ACC112 (cell line): ENCODE measurements around the gene GRID1.

Source experiments
- H2AFZ ChIP-seq: fragments of 200-600 bp; sonication (generic); one replicate; pipeline ENCODE4 v1.6.0; 2017; ENCODE audit warnings: antibody characterized with exemption, low read length; ENCODE audit not compliant: unreplicated experiment
- H3K27ac ChIP-seq: fragments of 200-600 bp; sonication (generic); 2 replicates; pipeline ENCODE4 v1.5.1; 2014; ENCODE audit warnings: low read depth, mild to moderate bottlenecking, antibody characterized with exemption, low read length, moderate library complexity
- H3K27me3 ChIP-seq: fragments of 200-600 bp; sonication (generic); 2 replicates; pipeline ENCODE4 v1.6.1; 2014; ENCODE audit warnings: mild to moderate bottlenecking, antibody characterized with exemption, low read length, moderate library complexity, mixed read lengths; ENCODE audit not compliant: insufficient read depth
- H3K36me3 ChIP-seq: fragments of 200-600 bp; sonication (generic); 2 replicates; pipeline ENCODE4 v1.6.1; 2016; ENCODE audit warnings: mild to moderate bottlenecking, antibody characterized with exemption, low read length, moderate library complexity, mixed read lengths; ENCODE audit not compliant: insufficient read depth
- H3K4me1 ChIP-seq: fragments of 200-600 bp; sonication (generic); one replicate; pipeline ENCODE4 v1.6.1; 2016; ENCODE audit warnings: low read length, mixed read lengths; ENCODE audit not compliant: insufficient read depth, unreplicated experiment, control insufficient read depth
- H3K4me3 ChIP-seq: fragments of 200-600 bp; sonication (generic); 2 replicates; pipeline ENCODE4 v1.5.1; 2014; ENCODE audit warnings: mild to moderate bottlenecking, low read depth, low read length
- H3K79me2 ChIP-seq: fragments of 200-600 bp; sonication (generic); one replicate; pipeline ENCODE4 v1.6.0; 2016; ENCODE audit warnings: low read length; ENCODE audit not compliant: control insufficient read depth, unreplicated experiment, insufficient read depth

GRID1 gene

DNA sequence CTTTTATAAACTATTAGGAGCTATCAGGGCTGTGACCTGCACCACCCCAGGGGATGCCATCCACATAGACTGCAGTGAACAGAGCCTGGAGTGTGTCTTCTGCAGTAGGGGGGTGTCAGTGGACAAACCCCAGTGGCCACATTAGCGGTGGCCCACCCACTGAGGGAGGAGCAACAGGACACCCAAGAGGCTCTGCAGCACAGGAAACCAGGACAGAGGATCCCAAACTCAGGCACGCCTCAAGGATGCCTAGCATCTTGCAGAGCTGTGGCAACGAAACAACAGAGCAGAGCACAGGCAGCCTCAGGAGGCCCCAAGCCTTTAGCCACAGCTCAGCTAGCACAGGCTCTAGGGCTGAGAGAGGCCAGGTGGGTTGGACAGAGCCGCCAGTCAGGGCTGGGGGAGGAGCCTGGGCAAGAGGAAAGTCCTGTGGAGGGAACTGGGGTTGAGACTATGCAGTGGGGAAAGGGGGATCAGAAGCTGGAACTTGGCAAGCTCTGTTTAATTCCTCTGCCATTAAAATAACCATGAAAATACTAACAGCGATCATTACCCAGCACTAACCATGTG, 53.8 kb downstream of the GRID1 start:
- H2AFZ ChIP-seq, result no peak overlapping the region
- no peaks in the 10 kb centered on the region for H3K27me3 ChIP-seq
- no peaks in the 10 kb centered on the region for H3K36me3 ChIP-seq
- H3K4me1 ChIP-seq, result no peaks in the 10 kb centered on the region
- H3K27ac ChIP-seq, result no peak overlapping the region
- no peak overlapping the region for H3K4me3 ChIP-seq
- H3K79me2 ChIP-seq, result no peaks in the 10 kb centered on the region

DNA sequence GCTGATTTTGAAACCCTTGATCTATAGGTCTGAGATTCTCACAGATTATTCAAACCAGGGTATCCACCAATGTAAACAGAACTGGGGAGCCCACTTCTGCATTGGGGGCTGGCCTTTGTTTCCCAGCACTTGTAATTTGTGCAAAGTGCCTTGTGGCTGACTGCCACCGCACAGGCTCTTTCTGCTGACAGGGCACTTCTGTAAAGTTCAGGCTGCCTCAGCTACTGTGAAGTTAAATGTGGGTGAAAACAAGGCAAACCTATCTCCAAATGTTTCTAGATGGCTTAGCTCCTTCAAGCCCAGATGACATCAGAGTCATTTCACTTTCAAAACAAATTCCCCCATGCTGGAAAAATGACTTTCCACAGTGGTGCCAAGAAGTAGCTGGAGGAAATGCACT, 54.7 kb downstream of the GRID1 start:
- Histone ChIP-seq H3K27ac (no peak overlapping the region), H3K79me2 (no peaks in the 10 kb centered on the region), H3K27me3 (no peaks in the 10 kb centered on the region), H3K4me3 (no peak overlapping the region), H3K4me1 (no peaks in the 10 kb centered on the region), H3K36me3 (no peaks in the 10 kb centered on the region), H2AFZ (no peak overlapping the region)

DNA sequence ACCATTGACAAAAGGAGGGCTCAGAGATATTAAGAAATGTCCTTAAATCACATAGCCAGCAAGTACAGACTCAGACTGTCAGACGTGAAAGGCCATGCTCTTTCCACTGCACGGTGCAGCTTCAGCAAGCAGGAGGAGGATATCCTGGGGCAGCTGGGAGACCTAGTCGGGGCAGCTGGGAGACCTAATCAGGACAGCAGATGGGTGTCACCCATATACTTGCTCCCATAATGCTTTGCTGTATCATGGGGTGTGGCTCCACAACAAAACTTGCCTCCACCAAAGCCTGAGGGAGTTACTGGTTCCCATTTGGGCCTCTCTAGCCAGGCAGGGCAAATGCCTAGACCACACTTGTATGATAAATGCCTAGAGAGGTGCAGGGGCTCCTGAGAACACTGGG, 55.4 kb downstream of the GRID1 start:
- H3K27ac ChIP-seq, result no peak overlapping the region
- no peaks in the 10 kb centered on the region for H3K4me1 ChIP-seq
- H2AFZ ChIP-seq, result no peak overlapping the region
- H3K36me3 ChIP-seq, result no peaks in the 10 kb centered on the region
- H3K4me3 ChIP-seq, result no peak overlapping the region
- H3K27me3 ChIP-seq, result no peaks in the 10 kb centered on the region
- H3K79me2 ChIP-seq, result no peaks in the 10 kb centered on the region

DNA sequence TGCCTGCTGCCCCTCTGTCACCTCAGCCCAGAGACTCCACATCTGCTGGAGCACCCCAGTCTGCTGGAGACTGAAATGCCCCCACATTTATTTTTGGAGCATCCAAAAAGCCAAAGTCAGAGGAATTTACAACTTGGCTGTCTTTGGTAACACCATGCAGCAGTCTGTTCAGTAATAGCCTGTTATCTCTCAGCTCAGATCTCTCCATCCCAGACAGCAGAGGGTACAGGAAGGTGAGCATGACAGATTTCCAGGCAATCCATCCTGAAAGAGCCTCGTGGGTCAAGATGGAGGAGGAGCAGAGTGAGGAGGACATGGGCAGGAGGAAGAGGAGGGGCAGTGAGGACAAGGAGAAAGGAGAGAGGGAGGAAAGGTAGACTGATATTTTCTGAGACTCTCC, 55.9 kb downstream of the GRID1 start:
- no peaks in the 10 kb centered on the region for H3K36me3 ChIP-seq
- no peaks in the 10 kb centered on the region for H3K79me2 ChIP-seq
- no peak overlapping the region for H3K4me3 ChIP-seq
- H3K4me1 ChIP-seq, result no peaks in the 10 kb centered on the region
- H2AFZ ChIP-seq, result no peak overlapping the region
- H3K27ac ChIP-seq, result no peak overlapping the region
- H3K27me3 ChIP-seq, result no peaks in the 10 kb centered on the region

DNA sequence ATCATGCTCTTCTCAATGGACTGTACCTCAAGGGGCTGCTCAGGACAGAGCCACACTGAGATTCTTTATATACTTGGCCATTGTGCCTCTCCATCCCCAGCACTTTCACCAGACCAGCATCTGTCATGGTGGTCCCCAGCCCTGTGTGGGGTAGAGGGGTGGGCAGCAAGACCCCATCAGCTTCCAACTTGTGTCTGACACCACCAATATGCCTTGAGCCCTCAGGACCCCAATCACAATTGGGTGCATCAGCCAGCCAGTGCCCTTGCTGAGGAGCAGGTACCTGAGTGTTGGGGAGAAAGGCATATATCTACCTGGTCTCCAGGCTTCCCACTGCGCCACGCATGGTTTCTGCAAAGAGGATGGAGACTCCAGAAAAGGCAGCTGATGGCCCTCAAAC, 56.3 kb downstream of the GRID1 start:
- H3K27me3 ChIP-seq, result no peaks in the 10 kb centered on the region
- H3K79me2 ChIP-seq, result no peaks in the 10 kb centered on the region
- H3K27ac ChIP-seq, result no peak overlapping the region
- H2AFZ ChIP-seq, result no peak overlapping the region
- no peaks in the 10 kb centered on the region for H3K4me1 ChIP-seq
- H3K4me3 ChIP-seq, result no peak overlapping the region
- H3K36me3 ChIP-seq, result no peaks in the 10 kb centered on the region

DNA sequence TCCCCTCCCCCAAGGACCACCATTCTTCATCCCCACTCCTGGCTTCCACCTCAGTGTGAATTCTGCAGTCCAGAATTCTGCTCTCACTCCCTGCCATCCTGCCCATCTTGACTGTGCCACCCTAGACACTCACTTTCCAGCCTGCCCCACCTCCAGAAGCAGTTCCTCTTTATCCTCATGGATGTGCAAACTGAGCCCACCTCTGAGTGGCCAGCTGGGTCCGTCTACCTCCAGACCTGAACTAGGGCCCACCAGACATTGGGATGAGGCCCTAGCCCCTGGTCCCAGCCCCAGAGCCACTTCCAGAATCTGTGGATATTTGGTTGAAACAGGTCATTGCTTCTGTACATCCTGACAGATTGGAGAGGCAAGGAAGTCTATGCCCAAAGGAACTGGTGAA, 58.5 kb downstream of the GRID1 start:
- no peaks in the 10 kb centered on the region for H3K27me3 ChIP-seq
- no peak overlapping the region for H3K27ac ChIP-seq
- H2AFZ ChIP-seq, result no peak overlapping the region
- H3K4me1 ChIP-seq, result no peaks in the 10 kb centered on the region
- no peaks in the 10 kb centered on the region for H3K36me3 ChIP-seq
- no peak overlapping the region for H3K4me3 ChIP-seq
- H3K79me2 ChIP-seq, result no peaks in the 10 kb centered on the region

DNA sequence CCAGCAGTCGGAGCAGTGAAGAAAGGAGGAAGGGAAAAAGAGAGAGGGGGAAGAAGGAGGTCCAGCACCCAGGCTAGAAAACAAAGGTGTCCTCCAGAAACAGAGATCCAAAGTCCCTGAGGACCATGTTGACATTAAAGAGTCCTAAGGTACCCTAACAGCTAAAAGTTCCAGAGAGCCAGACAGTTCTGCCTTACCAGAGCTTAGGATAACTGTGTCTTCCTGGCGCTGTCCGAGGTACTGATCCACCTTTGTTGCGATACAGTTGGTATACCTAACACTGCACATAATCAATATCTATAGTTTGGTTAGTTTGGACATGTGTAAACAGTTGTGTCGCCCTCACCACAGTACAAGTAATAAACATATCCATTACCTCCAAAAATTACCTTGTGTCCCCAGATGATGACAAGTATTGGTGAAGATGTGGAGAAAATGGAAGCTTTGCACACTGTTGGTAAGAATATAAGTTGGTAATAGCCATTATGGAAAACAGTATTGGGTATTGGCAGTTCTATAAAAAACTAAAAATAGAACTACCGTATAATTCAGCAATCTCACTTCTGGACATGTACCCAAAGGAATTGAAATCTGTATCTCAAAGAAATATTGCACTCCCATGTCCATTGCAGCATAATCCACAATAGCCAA, 59.8 kb downstream of the GRID1 start:
- no peak overlapping the region for H3K27ac ChIP-seq
- no peaks in the 10 kb centered on the region for H3K79me2 ChIP-seq
- no peaks in the 10 kb centered on the region for H3K4me1 ChIP-seq
- H2AFZ ChIP-seq, result no peak overlapping the region
- no peaks in the 10 kb centered on the region for H3K36me3 ChIP-seq
- H3K4me3 ChIP-seq, result no peak overlapping the region
- no peaks in the 10 kb centered on the region for H3K27me3 ChIP-seq

- no peaks in the 10 kb centered on the region for H3K79me2 ChIP-seq
- H3K4me1 ChIP-seq, result no peaks in the 10 kb centered on the region
- no peak overlapping the region for H3K4me3 ChIP-seq
- no peaks in the 10 kb centered on the region for H3K27me3 ChIP-seq
- H2AFZ ChIP-seq, result no peak overlapping the region
- H3K36me3 ChIP-seq, result no peaks in the 10 kb centered on the region
- no peak overlapping the region for H3K27ac ChIP-seq
Observed at GRCh38 chr10:86305521-86305920, 61.1 kb downstream of the GRID1 start.

DNA sequence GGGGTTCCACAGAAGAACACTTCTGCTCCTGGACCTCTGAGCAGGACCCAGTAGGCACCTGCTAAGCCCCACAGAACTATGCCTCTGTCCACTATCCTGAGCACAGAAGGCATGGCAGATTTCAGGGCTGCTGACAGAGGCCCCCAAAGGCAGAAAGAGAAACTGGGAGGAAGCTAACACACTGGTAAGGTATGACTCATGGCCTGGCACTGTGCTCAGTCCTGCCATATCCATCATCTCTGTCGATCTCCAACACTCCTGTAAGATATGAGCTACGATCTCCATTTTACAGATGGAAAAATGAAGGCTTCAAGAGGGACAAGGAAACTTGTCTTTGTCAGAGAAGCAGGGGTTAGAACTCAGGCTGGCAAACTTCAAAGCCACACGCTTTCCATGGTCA, 62.2 kb downstream of the GRID1 start:
- Histone ChIP-seq H3K4me3 (no peak overlapping the region), H3K4me1 (no peaks in the 10 kb centered on the region), H3K27ac (no peak overlapping the region), H3K27me3 (no peaks in the 10 kb centered on the region), H3K79me2 (no peaks in the 10 kb centered on the region), H3K36me3 (no peaks in the 10 kb centered on the region), H2AFZ (no peak overlapping the region)

DNA sequence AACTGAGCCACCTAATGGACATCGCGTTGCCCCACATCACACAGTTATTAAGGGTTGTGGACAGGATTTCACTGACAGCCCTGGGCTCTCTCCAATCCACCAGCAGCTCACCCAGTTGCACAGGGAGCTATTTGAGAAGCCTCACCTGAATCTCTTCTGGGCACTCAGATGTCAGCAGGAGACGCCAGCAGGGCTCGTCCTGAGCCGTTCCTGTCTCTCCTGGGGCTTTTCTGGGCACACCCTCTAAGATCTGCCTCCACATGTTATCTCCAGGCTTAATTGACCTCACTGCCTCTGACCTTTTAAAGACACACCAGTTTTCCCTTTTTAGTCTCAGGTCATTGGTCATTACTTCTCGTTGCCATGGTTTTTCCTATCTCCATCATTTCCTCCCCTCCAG, 63.0 kb downstream of the GRID1 start:
- Histone ChIP-seq H3K79me2 (no peaks in the 10 kb centered on the region), H3K4me3 (no peak overlapping the region), H3K27ac (no peak overlapping the region), H2AFZ (no peak overlapping the region), H3K36me3 (no peaks in the 10 kb centered on the region), H3K27me3 (no peaks in the 10 kb centered on the region), H3K4me1 (no peaks in the 10 kb centered on the region)

- Histone ChIP-seq H3K4me1 (no peaks in the 10 kb centered on the region), H3K27ac (no peak overlapping the region), H3K27me3 (no peaks in the 10 kb centered on the region), H3K79me2 (no peaks in the 10 kb centered on the region), H3K4me3 (no peak overlapping the region), H3K36me3 (no peaks in the 10 kb centered on the region), H2AFZ (no peak overlapping the region)
Observed at GRCh38 chr10:86301971-86302370, 64.6 kb downstream of the GRID1 start.
